ENCODE data around the gene ZNF740.

ZNF740 gene

DNA sequence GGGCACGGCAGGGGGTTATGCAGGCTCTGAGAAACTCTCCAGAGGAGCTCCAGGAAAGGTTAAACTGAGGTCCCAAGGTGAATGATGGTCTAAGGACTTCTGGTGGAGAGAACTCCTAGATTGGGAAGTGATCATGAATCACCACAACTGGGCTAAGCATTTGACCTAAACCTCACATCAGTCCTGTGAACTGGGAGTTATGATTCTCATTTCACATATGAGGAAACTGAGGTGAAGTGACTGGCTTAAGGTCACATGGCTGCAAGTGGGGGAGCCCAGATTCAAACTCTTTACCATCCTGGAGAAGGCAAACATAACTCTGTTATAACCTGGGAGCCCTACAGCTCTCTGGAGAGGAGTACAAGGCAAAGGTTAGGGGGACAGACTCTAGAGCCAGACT lies 47.3 kb downstream of the ZNF740 start:
- DNase-seq, result no peak

DNA sequence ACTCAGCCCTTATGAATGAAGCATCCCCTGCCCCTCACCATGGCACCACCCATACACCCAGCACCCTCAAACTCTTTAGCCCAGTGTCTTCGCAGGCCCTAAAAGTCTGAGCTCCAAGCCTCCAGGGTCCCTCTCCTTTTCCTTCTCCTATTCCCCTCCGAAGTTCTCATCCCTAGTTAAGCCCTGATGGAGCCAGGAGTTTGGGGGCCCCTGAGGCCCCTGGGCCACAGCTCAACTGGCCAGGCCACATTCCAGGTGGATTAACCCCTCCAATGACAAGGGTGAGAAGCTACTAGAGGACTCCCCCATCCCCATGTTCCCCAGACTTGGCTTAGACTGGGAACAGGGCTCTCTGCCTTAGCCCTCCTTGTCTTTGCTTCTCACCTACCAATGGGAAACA lies 48.9 kb downstream of the ZNF740 start:
- DNase-seq, result no peak

GRCh38 chr12:53230108-53230845 lies 49.8 kb downstream of the ZNF740 start:
- DNase-seq, result no peak

GRCh38 chr12:53231671-53231920 lies 51.1 kb downstream of the ZNF740 start:
- DNase-seq, result no peak

- DNase-seq, result no peak
These were observed 51.6 kb downstream of the ZNF740 start, which contains the start of gene RARG for GRCh38 chr12:53231921-53232645. Gene RARG (minus strand): TSS chr12:53232209. CDS start chr12:53227545, 4,664 bp downstream.

DNA sequence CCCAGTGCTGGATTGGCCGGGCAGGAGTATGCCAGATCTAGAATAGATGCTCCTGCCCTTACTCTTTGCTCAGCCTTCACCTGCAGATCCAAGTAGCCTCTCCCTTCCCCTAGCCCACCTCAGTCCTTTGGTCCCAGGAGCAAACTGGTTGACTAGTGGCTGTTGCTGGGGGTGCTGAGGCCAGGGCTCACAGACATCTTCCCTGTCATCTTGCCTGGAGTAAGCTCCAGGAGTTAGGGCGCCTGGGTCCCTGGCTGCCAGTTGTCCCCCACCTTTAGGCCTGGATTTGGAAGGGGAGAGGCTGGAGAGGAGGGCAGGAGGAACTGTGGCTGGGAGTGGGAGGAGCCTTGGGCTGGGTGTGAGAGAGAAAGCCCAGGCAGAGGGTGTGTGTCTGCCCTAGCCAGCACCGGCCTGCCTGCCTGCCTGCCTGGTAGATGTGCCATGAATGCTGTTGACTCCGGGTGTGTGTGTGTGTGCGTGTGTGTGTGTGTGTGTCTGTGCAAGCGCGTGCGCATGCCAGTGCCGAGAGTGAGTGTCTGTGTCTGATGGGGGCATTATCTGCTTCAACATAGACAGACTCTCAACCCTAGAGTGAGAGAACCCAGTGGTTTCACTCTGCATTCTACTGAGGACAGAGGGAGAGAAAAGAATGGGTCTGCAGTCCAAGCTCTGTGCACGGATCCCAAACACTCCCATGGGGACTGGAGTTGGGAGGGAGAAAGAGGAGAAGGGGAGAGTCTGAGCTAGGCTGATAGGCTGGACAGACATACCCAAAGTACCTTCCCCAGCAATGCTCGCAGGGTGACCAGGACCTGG lies 52.3 kb downstream of the ZNF740 start:
- no peak for DNase-seq

DNA sequence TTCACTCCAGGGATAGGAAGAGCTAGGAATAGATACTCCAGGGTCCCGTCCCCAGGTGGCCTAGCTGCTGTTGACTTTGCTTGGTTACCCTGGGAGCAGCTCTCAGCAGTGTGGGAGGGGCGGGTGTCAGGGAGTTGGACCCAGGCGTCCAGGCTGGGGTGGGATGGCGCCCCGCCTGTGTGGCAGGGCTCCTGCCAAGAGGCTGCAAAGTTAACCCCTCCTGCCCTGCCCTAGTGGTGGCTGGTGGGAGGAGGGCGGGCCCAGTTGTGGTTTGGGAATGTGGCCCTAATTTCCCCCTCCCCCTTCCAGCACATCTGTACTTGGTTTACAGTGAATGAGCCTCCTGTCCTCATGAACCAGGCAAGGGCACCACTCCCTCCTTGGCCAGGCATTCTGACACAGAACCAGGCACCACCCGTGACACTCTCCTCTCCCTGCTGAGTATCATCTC lies 53.2 kb downstream of the ZNF740 start:
- no peak for DNase-seq

- DNase-seq, result no peak
These were observed 53.9 kb downstream of the ZNF740 start for GRCh38 chr12:53234271-53234914.

GRCh38 chr12:53235164-53235563 lies 54.6 kb downstream of the ZNF740 start:
- DNase-seq, result no peak

DNA sequence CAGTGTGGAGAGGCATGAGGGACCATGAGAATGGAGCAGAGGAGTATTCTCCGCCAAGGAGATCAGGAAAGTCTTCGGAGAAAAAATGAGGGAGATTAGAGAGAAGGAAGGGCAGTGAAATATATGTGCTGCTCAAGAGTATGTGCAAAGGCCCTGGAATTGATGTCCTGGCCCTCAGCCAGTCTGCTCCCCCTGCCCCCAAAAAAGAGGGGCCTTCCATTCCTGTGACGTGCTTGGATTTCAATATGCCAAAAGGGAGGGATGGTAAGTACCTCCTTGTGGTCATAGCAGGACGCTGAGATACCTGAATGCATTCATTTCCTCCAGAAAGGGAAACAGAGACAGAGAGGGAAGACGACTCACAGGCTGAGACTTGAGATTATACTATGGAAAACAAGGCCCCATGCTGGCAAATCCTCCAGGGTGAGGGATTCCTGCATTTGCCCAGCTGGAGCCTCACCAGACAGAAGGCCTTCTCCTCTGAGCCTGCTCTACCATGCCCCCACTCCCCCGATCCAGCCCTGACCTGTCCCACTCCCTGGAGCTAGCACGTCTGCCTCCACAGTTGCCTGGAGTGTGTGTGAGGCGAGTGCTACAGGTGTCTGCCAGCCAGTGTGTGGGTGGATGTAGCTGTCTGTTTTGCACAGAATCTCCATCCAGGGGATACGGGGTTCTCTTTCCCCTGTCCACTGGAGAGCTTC lies 55.4 kb downstream of the ZNF740 start:
- no peak for DNase-seq

GRCh38 chr12:53236443-53237111 lies 56.1 kb downstream of the ZNF740 start:
- DNase-seq, result no peak

DNA sequence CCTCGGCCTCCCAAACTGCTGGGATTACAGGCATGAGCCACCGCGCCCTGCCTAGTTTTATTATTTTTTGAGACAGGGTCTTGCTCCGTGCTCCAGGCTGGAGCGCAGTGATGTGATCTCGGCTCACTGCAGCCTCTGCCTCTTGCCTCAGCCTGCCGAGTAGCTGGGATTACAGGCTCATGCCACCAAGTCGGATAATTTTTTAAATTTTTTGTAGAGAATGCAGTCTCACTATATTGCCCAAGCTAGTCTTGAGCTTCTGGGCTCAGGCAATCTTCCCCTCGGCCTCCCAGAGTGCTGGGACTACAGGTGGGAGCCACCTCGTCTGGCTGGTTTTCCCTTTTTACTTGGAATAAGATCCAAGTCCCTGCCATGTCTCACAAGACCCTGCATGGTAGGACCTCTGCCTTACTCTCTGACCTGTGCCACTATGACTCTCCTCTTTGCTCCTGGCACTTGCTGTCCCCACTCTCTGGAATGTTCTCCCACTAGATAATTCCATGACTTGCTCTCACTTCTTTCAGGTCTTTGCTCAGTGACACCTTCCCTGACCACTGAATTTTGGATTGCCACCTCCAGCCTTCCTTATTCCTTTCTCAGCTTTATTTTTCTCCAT lies 59.2 kb downstream of the ZNF740 start:
- no peak for DNase-seq

DNA sequence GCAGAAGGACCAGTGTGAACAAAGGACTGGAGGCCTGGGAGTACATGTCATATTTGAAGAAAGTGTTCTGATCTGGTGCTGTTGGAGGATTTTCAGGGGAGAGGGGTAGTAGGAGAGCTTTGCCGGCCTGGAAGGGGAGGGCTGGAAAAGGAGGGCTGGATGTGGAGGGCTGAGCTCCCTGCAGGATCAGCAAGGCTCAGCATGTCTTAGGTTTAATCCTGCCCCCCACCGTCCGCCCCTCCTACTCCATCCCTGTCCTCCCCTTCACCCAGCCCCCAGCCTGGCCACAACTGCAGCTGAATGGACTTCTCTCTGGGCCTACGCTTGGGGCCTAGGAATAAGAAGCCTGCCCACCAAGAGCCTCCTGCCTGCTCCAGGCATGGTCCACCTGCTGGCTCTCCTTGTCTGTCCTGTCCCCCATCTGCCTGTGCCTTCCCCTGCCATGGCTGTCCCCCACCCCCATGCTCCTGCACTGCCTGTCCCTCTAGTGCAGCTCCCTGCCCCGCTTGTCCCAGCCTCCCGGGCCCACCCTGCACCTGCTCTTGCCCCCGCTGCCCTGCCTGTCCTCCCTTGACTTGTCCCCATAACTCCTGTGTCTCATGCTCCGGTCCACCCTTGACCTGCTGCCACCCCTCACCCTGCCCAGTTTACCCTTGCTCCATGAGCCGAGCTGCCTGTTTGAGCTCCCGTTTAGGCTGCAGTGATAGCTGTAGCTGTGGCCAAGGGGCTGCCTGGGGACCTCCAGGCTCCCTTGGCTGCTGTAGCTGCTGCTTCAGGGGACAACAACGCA lies 61.3 kb downstream of the ZNF740 start:
- no peak for DNase-seq

GRCh38 chr12:53244337-53244736 lies 63.8 kb downstream of the ZNF740 start:
- DNase-seq, result no peak

All from NCI-H2171 (cell line).